SK-N-SH treated with all-trans-retinoic acid at 6 μM for 48 hours (cell line): ENCODE results near the gene CEP192.

Experiments used
- ESRRG ChIP-seq: fragments of 250-450 bp; sonication (Bioruptor Pico); IDR thresholded peaks from 2 replicates; pipeline ENCODE4 v1.6.1; 2021; ENCODE audit warnings: mild to moderate bottlenecking
- OSR1 ChIP-seq: fragments of 250-450 bp; sonication (Bioruptor Pico); IDR thresholded peaks from 2 replicates; pipeline ENCODE4 v1.8.0; 2022; ENCODE audit warnings: moderate library complexity, mild to moderate bottlenecking, inconsistent platforms
- PATZ1 ChIP-seq: fragments of 250-450 bp; sonication (Bioruptor Pico); IDR thresholded peaks from 2 replicates; pipeline ENCODE4 v1.8.0; 2020; ENCODE audit warnings: mild to moderate bottlenecking, moderate library complexity, borderline replicate concordance
- ZC3H10 ChIP-seq: fragments of 250-450 bp; sonication (Bioruptor Pico); IDR thresholded peaks from 2 replicates; pipeline ENCODE4 v1.5.1; 2021; ENCODE audit warnings: mild to moderate bottlenecking, moderate library complexity

- TF ChIP-seq ESRRG (CRISPR knock-in tag) = no peak
- TF ChIP-seq OSR1 (CRISPR knock-in tag) = no peak
- no peak for TF ChIP-seq ZC3H10 (CRISPR knock-in tag)
- no peak for TF ChIP-seq PATZ1 (CRISPR knock-in tag)
Observed at GRCh38 chr18:13110559-13110958, 119.4 kb downstream of the CEP192 start.
